Muscle layer of duodenum (tissue), 2 donors: ENCODE measurements around the gene PRDX1.
"Not testable (repeated sequence)": the region's sequence is repeated elsewhere in the genome, so short reads cannot be mapped to it uniquely, and the experiment has no call there.

Experiments
- H3K27ac ChIP-seq: one replicate; pipeline ENCODE4 v1.7.0; 2013; ENCODE audit warnings: mild to moderate bottlenecking, low read length
- H3K27me3 ChIP-seq: one replicate; pipeline ENCODE4 v1.7.0; 2013; ENCODE audit warnings: low read depth, mild to moderate bottlenecking, control low read depth, low read length
- H3K36me3 ChIP-seq, 2 donors: one replicate each; pipeline ENCODE4 v1.7.0; 2013; ENCODE audit warnings: low read length in 2 of 2, control low read depth in 1 of 2, mild to moderate bottlenecking in 1 of 2; ENCODE audit not compliant: insufficient read depth in 2 of 2, control insufficient read depth in 1 of 2
- H3K4me1 ChIP-seq, 2 donors: one replicate each; pipeline ENCODE4 v1.7.0; 2013; ENCODE audit warnings: low read length in 2 of 2, mild to moderate bottlenecking in 2 of 2, control low read depth in 1 of 2, moderate library complexity in 1 of 2; ENCODE audit not compliant: insufficient read depth in 2 of 2, control insufficient read depth in 1 of 2
- H3K4me3 ChIP-seq, 2 donors: one replicate each; pipeline ENCODE4 v1.7.0; 2013; ENCODE audit warnings: low read length in 2 of 2, low read depth in 1 of 2, mild to moderate bottlenecking in 1 of 2
- H3K9me3 ChIP-seq, 2 donors: one replicate each; pipeline ENCODE4 v1.7.0; 2013; ENCODE audit warnings: low read length in 2 of 2, control low read depth in 1 of 2, mild to moderate bottlenecking in 1 of 2; ENCODE audit not compliant: control insufficient read depth in 1 of 2
- donor health status: healthy.

Gene PRDX1

GRCh38 chr1:45478121-45478814 is 43.4 kb downstream of the PRDX1 start:
- H3K4me1 ChIP-seq, result no peaks in the 10 kb centered on the region
- H3K27me3 ChIP-seq, result no peaks in the 10 kb centered on the region
- H3K9me3 ChIP-seq, result no peaks in the 10 kb centered on the region
- H3K36me3 ChIP-seq, result no peaks in the 10 kb centered on the region
- H3K4me3 ChIP-seq, result no peak overlapping the region
- no peak overlapping the region for H3K27ac ChIP-seq

GRCh38 chr1:45477646-45478045 is 44.0 kb downstream of the PRDX1 start:
- Histone ChIP-seq H3K4me3 (no peak overlapping the region), H3K4me1 (no peaks in the 10 kb centered on the region), H3K36me3 (no peaks in the 10 kb centered on the region), H3K27me3 (no peaks in the 10 kb centered on the region), H3K27ac (no peak overlapping the region), H3K9me3 (no peaks in the 10 kb centered on the region)

GRCh38 chr1:45474194-45474593 is 47.5 kb downstream of the PRDX1 start:
- not testable (repeated sequence) for H3K4me3 ChIP-seq, H3K27ac ChIP-seq, H3K9me3 ChIP-seq, H3K27me3 ChIP-seq, H3K36me3 ChIP-seq, H3K4me1 ChIP-seq

- H3K27ac ChIP-seq, result no peak overlapping the region
Measured at GRCh38 chr1:45473302-45473701, 48.4 kb downstream of the PRDX1 start.

GRCh38 chr1:45470306-45470798 is 51.3 kb downstream of the PRDX1 start:
- H3K27me3 ChIP-seq, result no peaks in the 10 kb centered on the region
- no peak overlapping the region for H3K27ac ChIP-seq
- H3K4me3 ChIP-seq, result no peak overlapping the region
- no peaks in the 10 kb centered on the region for H3K36me3 ChIP-seq
- H3K4me1 ChIP-seq, result no peaks in the 10 kb centered on the region
- no peaks in the 10 kb centered on the region for H3K9me3 ChIP-seq

More at GRCh38 chr1:45473302-45473701, 48.4 kb downstream of the PRDX1 start:
- Histone ChIP-seq H3K9me3 (no peaks in the 10 kb centered on the region), H3K4me1 (no peaks in the 10 kb centered on the region), H3K4me3 (no peak overlapping the region), H3K27me3 (no peaks in the 10 kb centered on the region), H3K36me3 (no peaks in the 10 kb centered on the region)

GRCh38 chr1:45467353-45467752 is 54.3 kb downstream of the PRDX1 start:
- H3K27me3 ChIP-seq, H3K27ac ChIP-seq, H3K4me1 ChIP-seq, H3K4me3 ChIP-seq, H3K9me3 ChIP-seq, H3K36me3 ChIP-seq: not testable (repeated sequence)

- no peak overlapping the region for H3K27ac ChIP-seq
- no peaks in the 10 kb centered on the region for H3K9me3 ChIP-seq
- no peaks in the 10 kb centered on the region for H3K36me3 ChIP-seq
- H3K4me1 ChIP-seq, result no peaks in the 10 kb centered on the region
- H3K4me3 ChIP-seq, result no peak overlapping the region
- H3K27me3 ChIP-seq, result no peaks in the 10 kb centered on the region
Measured at GRCh38 chr1:45465277-45465676, 56.4 kb downstream of the PRDX1 start.
